Stimulated activated CD8-positive, alpha-beta memory T cell treated with anti-CD3 and anti-CD28 coated beads, Interleukin-12 subunit alpha, Interleukin-12 subunit beta, amount 100 ng/mL, for 4 hours (primary cell): Measurements from ENCODE around the gene TMEM14B.
"Not testable (repeated sequence)": the region's sequence is repeated elsewhere in the genome, so short reads cannot be mapped to it uniquely, and the experiment has no call there.

Source experiments
- DNase-seq: peaks from one replicate; pipeline ENCODE4 v3.0.0-alpha.2; 2020; ENCODE audit warnings: low read depth

Gene TMEM14B

GRCh38 chr6:10746915-10747250 is 722 bp upstream of the TMEM14B start:
- no peak for DNase-seq

GRCh38 chr6:10749734-10750133 is 2.1 kb downstream of the TMEM14B start:
- DNase-seq = no peak

- DNase-seq = not testable (repeated sequence)
Measured at GRCh38 chr6:10750568-10750967, 3.0 kb downstream of the TMEM14B start.

- DNase-seq = not testable (repeated sequence)
Measured at GRCh38 chr6:10751757-10752156, 4.2 kb downstream of the TMEM14B start.

GRCh38 chr6:10756085-10756484 is 8.5 kb downstream of the TMEM14B start:
- no peak for DNase-seq

- no peak for DNase-seq
Measured at GRCh38 chr6:10759312-10759839, 11.8 kb downstream of the TMEM14B start.

GRCh38 chr6:10759884-10760329 is 12.3 kb downstream of the TMEM14B start:
- no peak for DNase-seq

- DNase-seq = no peak
Measured at GRCh38 chr6:10763006-10763405, 15.4 kb downstream of the TMEM14B start.

- no peak for DNase-seq
Measured at GRCh38 chr6:10769419-10769818, 21.8 kb downstream of the TMEM14B start.

- DNase-seq = no peak
Measured at GRCh38 chr6:10771371-10771894, 23.8 kb downstream of the TMEM14B start.

- no peak for DNase-seq
Measured at GRCh38 chr6:10778230-10778629, 30.6 kb downstream of the TMEM14B start.

GRCh38 chr6:10779076-10779475 is 31.5 kb downstream of the TMEM14B start:
- DNase-seq = no peak

GRCh38 chr6:10791673-10792072 is 44.1 kb downstream of the TMEM14B start:
- no peak for DNase-seq

- DNase-seq = no peak
Measured at GRCh38 chr6:10792101-10792500, 44.5 kb downstream of the TMEM14B start.

GRCh38 chr6:10793035-10793434 is 45.4 kb downstream of the TMEM14B start:
- DNase-seq = no peak

GRCh38 chr6:10793695-10794094 is 46.1 kb downstream of the TMEM14B start:
- DNase-seq = no peak

GRCh38 chr6:10794239-10794638 is 46.6 kb downstream of the TMEM14B start:
- DNase-seq = no peak

GRCh38 chr6:10800810-10801209 is 53.2 kb downstream of the TMEM14B start:
- DNase-seq = no peak

GRCh38 chr6:10801224-10801848 is 53.7 kb downstream of the TMEM14B start:
- peak; percentile 33 for DNase-seq
